Measurements from ENCODE around the gene MAP3K3. TPM values are rescaled to one million over a fixed set of nuclear protein-coding genes. Genes with fewer than 3 reads are reported as not detected.
"Not testable (repeated sequence)": the region's sequence is repeated elsewhere in the genome, so short reads cannot be mapped to it uniquely, and the experiment has no call there.

MAP3K3 gene
- total RNA-seq, 1 donor from 2014 or later: 75.6 TPM

DNA sequence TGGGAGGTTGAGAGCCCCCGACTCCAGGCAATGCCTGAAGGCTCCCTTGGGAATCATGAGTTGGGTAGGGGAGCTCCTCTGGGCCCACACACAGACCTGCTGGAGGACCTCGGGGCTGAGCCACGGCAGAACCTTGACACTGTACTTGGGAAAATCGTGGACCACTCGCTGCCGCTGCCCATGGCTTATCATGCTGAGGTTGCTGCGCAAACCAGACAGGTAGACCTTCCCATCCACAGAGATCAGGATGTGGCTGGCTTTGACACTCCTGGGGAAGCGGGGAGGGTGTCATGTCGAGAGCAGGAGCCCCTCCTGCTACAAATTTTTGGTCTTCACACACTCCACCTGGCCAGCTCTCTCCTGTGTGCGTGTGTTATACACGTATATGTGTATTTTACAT, 84.9 kb downstream of the MAP3K3 start:
- Histone ChIP-seq H3K27me3 (no peaks in the 10 kb centered on the region), H3K4me1 (no peaks in the 10 kb centered on the region), H3K36me3 (peaks cover 54 to 85% of the 10 kb centered on the region in 2 donors), H3K4me3 (no peak overlapping the region), H3K9me3 (no peaks in the 10 kb centered on the region), H3K27ac (no peak overlapping the region)
- TF ChIP-seq, protein P1, sequence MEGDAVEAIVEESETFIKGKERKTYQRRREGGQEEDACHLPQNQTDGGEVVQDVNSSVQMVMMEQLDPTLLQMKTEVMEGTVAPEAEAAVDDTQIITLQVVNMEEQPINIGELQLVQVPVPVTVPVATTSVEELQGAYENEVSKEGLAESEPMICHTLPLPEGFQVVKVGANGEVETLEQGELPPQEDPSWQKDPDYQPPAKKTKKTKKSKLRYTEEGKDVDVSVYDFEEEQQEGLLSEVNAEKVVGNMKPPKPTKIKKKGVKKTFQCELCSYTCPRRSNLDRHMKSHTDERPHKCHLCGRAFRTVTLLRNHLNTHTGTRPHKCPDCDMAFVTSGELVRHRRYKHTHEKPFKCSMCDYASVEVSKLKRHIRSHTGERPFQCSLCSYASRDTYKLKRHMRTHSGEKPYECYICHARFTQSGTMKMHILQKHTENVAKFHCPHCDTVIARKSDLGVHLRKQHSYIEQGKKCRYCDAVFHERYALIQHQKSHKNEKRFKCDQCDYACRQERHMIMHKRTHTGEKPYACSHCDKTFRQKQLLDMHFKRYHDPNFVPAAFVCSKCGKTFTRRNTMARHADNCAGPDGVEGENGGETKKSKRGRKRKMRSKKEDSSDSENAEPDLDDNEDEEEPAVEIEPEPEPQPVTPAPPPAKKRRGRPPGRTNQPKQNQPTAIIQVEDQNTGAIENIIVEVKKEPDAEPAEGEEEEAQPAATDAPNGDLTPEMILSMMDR (IDR thresholded peaks at IDR 0.05): no peak
- intact Hi-C loops (cut with DNase I): no loop called here
- peak in 1 of 2 donors; percentile 53 for DNase-seq (ENCODE audit: low spot score in 2 of 2)

DNA sequence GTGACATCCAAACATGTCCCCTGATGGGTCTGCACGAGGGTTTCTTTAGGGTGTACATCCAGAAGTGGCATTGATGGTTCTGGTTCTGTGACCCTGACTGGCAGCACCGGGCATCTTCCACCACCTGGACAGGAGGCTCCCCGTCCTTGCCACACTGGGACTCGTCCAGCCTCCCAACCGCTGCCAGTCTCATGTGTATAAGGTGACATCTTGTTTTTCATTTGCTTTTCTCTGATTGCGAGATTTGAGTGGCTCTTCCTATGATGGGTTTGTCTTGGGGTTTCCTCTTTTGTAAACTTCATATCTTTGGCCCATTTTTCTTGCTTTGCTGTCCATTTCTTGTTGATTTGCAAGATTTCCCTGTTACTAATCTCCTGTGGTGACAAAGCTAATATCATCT, 86.9 kb downstream of the MAP3K3 start:
- Histone ChIP-seq H3K27me3 (no peaks in the 10 kb centered on the region), H3K36me3 (peaks cover 60 to 88% of the 10 kb centered on the region in 2 donors), H3K27ac (no peak overlapping the region), H3K4me1 (no peaks in the 10 kb centered on the region), H3K9me3 (no peaks in the 10 kb centered on the region), H3K4me3 (no peak overlapping the region)
- intact Hi-C loops (cut with DNase I): no loop called here
- peak in 1 of 2 donors; percentile 33 for DNase-seq (ENCODE audit: low spot score in 2 of 2)
- TF ChIP-seq, protein P1 (IDR thresholded peaks at IDR 0.05): no peak

DNA sequence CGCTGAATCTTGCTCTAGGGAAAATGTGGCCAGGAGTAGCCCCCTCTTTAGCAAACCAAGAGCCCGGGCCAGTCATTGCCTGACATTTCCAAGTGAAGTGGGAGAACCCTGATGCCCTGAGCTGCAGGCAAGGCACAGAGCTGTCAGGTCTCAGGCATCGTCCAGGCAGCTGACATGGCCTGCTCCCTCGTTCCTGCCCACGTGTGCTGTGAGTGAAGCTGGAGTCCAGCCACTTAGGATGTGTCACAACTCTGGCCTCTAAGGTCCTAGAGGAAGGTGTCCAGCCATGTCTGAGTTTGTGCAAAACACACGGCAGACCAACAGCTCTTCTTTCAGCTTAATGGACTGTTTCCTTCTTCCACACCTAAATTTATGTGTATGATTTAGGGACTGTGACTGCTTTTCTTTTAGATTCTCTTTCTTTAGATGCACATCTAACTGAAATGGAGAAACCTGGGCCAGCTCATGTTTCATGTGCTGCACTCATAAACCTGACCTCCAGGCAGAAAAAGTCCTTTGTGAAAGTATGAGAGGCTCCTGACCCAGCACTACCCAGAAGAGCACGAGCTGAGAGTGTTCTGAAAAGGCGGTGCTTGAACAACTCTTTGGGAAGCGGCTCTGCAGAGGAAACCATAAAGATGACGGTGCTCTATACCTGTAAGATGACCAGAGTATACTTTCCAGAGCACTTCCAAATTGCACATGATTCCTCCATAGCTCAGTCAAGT, 92.5 kb downstream of the MAP3K3 start:
- no peak overlapping the region for H3K4me3 ChIP-seq
- no peaks in the 10 kb centered on the region for H3K27me3 ChIP-seq
- no peaks in the 10 kb centered on the region for H3K4me1 ChIP-seq
- H3K9me3 ChIP-seq: no peaks in the 10 kb centered on the region
- TF ChIP-seq, protein P1 (IDR thresholded peaks at IDR 0.05): no peak
- peaks cover 36 to 49% of the 10 kb centered on the region in 2 donors for H3K36me3 ChIP-seq
- peak in 1 of 2 donors; percentile 50 for DNase-seq (ENCODE audit: low spot score in 2 of 2)
- no peak overlapping the region for H3K27ac ChIP-seq
- intact Hi-C loops (cut with DNase I): no loop called here

DNA sequence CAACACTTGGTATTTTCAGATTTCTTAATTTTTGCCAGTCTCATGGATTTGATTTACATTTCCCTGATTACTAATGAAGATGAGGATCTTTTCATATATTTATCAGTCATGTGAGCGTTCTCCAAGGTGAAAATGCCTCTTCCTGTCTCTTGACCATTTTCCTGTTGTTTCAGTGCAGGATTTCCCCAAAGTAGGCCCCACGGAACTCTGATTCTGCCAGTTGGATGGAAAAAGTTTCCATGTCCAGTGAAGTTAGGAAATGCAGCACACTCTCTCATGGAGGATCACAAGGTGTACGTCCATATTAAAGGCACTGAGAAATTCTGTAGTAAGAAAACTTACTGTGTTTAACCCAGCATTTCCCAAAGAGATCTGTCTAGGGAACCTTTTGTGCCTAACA, 94.2 kb downstream of the MAP3K3 start:
- Histone ChIP-seq H3K27me3 (no peaks in the 10 kb centered on the region), H3K4me1 (no peaks in the 10 kb centered on the region), H3K27ac (no peak overlapping the region), H3K9me3 (no peaks in the 10 kb centered on the region), H3K36me3 (peaks cover 22 to 33% of the 10 kb centered on the region in 2 donors), H3K4me3 (no peak overlapping the region)
- TF ChIP-seq, protein P1 (IDR thresholded peaks at IDR 0.05): no peak
- intact Hi-C loops (cut with DNase I): no loop called here
- no peak for DNase-seq (ENCODE audit: low spot score in 2 of 2)

DNA sequence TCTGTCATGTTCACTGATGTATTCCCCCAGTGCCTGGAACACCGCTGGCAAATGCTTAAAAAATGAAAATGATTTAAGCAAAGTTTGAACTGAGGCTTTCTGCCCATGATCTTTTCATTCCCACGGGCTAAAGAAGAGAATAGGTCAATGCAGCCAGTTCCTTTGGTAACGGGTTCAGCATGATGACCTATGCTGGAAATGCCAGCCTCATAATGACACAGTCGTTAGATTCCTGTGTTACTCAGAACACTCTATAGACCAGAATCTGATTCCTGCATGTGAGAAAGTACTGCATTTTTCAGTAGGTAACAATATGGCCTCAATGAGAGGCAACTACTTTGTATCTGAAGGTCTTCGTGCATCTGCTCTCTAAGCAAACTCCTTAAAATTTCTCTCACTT, 96.8 kb downstream of the MAP3K3 start:
- Histone ChIP-seq H3K27me3 (no peaks in the 10 kb centered on the region), H3K4me3 (no peak overlapping the region), H3K27ac (no peak overlapping the region), H3K4me1 (no peaks in the 10 kb centered on the region), H3K36me3 (peaks cover 6 to 11% of the 10 kb centered on the region in 2 donors), H3K9me3 (no peaks in the 10 kb centered on the region)
- intact Hi-C loops (cut with DNase I): no loop called here
- TF ChIP-seq, protein P1 (IDR thresholded peaks at IDR 0.05): no peak
- no peak for DNase-seq (ENCODE audit: low spot score in 2 of 2)

DNA sequence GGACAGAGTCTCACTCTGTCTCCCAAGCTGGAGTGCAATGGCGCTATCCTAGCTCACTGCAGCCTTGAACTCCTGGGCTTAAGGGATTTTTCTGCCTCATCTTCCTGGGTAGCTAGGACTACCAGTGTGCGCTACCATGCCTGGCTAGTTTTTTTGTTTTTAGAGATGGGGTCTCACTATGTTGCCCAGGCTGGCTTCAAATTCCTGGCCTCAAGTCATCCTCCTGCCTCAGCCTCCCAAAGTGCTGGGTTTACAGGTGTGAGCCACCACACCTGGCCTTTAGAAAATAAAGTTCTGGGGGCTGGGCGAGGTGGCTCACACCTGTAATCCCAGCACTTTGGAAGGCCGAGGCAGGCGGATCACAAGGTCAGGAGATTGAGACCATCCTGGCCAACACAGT, 98.0 kb downstream of the MAP3K3 start:
- intact Hi-C loops (cut with DNase I); H3K4me3 ChIP-seq; H3K27ac ChIP-seq; H3K4me1 ChIP-seq; H3K27me3 ChIP-seq; H3K9me3 ChIP-seq; DNase-seq (ENCODE audit: low spot score in 2 of 2): not testable (repeated sequence)
- peaks cover 6 to 18% of the 10 kb centered on the region in 2 donors for H3K36me3 ChIP-seq

Data from ascending aorta (tissue), 2 donors.